HCT116 (cell line): ENCODE measurements around the gene CDK14. TPM values are rescaled to one million over a fixed set of nuclear protein-coding genes. Genes with fewer than 3 reads are reported as not detected.
A peak's percentile ranks its signal among the peaks of the same experiment; 100 is the strongest.

Source experiments
- ATAC-seq: fragments of 200-7000 bp; cut with Tn5 transposase; 2 replicates; pipeline ENCODE4 v1.9.1; 2020; ENCODE audit warnings: mild to moderate bottlenecking, moderate library complexity
- BruUV-seq: library from RNA; stranded (reverse); fragments of 400-500 nt; replicated peaks from 2 replicates; lab custom pipeline; 2021; lab: Mats Ljungman, UMichigan
- CTCF ChIA-PET: fragments of 300-600 bp; sonication (Branson Sonifier 250); formaldehyde crosslinking; loops from one replicate; lab custom pipeline; 2021; ENCODE audit warnings: antibody characterized with exemption; lab: Charles Lee
- POLR2A ChIA-PET: fragments of 300-600, 350-600 bp; sonication (Branson Sonifier 250); formaldehyde crosslinking; loops from one replicate; lab custom pipeline; 2021; ENCODE audit warnings: antibody characterized with exemption; lab: Charles Lee
- RAD21 ChIA-PET, 2 experiments: fragments of 300-600 bp; sonication (Branson Sonifier 250); formaldehyde crosslinking; loops; one replicate each; lab custom pipeline; 2023; ENCODE audit warnings: low total read pairs in 2 of 2; ENCODE audit not compliant: uncharacterized antibody in 2 of 2, unreplicated experiment in 2 of 2, low non-redundant PET in 1 of 2; lab: Charles Lee
- DNase-seq: peaks from one replicate; pipeline ENCODE4 v3.0.0-alpha.2; 2010; ENCODE audit warnings: low read depth, low spot score
- H2AFZ ChIP-seq: fragments of 200-600 bp; shearing (Covaris generic), sonication (generic); 2 replicates; pipeline ENCODE4 v1.6.1; 2017; ENCODE audit warnings: low read depth, mixed run types, mixed read lengths, antibody characterized with exemption, low read length; ENCODE audit not compliant: poor library complexity, severe bottlenecking
- H3K27ac ChIP-seq: 2 replicates; pipeline ENCODE4 v1.5.1; 2012; ENCODE audit warnings: low read depth, low read length
- H3K27me3 ChIP-seq: fragments of 200-600 bp; sonication (generic); 2 replicates; pipeline ENCODE4 v1.6.1; 2016; ENCODE audit warnings: mixed run types, low read length, mixed read lengths; ENCODE audit not compliant: insufficient read depth
- H3K36me3 ChIP-seq, 2 experiments: fragments of 200-500 bp in 1 of 2; fragments of 200-600 bp in 1 of 2; sonication (Bioruptor generic) in 1 of 2; sonication (generic) in 1 of 2; 2 replicates each; pipeline versions ENCODE4 v1.5.1 to v1.6.1; 2014 to 2016; ENCODE audit warnings: low read length in 2 of 2, inconsistent platforms in 1 of 2, mixed read lengths in 1 of 2, mixed run types in 1 of 2; ENCODE audit not compliant: insufficient read depth in 2 of 2, control insufficient read depth in 1 of 2
- H3K4me1 ChIP-seq, 2 experiments: fragments of 200-600 bp in 1 of 2; sonication (generic) in 1 of 2; 2 replicates each; pipeline versions ENCODE4 v1.5.1 to v1.6.1; 2012 to 2017; ENCODE audit warnings: low read length in 2 of 2, inconsistent platforms in 1 of 2, mild to moderate bottlenecking in 1 of 2, mixed read lengths in 1 of 2, mixed run types in 1 of 2, moderate library complexity in 1 of 2; ENCODE audit not compliant: insufficient read depth in 2 of 2, control insufficient read depth in 1 of 2
- H3K4me2 ChIP-seq: fragments of 200-600 bp; sonication (generic); 2 replicates; pipeline ENCODE4 v1.6.1; 2017; ENCODE audit warnings: mixed run types, low read length, mixed read lengths
- H3K4me3 ChIP-seq, 2 experiments: fragments of 200-600 bp in 1 of 2; sonication (generic) in 1 of 2; replicated peaks in 1 of 2; 2 replicates each; pipeline ENCODE4 v1.5.1; 2011 to 2016; ENCODE audit warnings: low read length in 2 of 2, control low read depth in 1 of 2, low read depth in 1 of 2, mild to moderate bottlenecking in 1 of 2, mixed read lengths in 1 of 2, mixed run types in 1 of 2
- H3K79me2 ChIP-seq: fragments of 200-600 bp; sonication (generic); 2 replicates; pipeline ENCODE4 v1.6.1; 2017; ENCODE audit warnings: mild to moderate bottlenecking, mixed run types, low read length, moderate library complexity, mixed read lengths; ENCODE audit not compliant: insufficient read depth
- H3K9ac ChIP-seq: fragments of 200-600 bp; sonication (generic); 2 replicates; pipeline ENCODE4 v1.6.1; 2016; ENCODE audit warnings: low read length, mixed read lengths
- H3K9me2 ChIP-seq: fragments of 200-600 bp; sonication (generic), shearing (Covaris generic); 2 replicates; pipeline ENCODE4 v1.6.1; 2017; ENCODE audit warnings: mixed run types, mild to moderate bottlenecking, moderate library complexity; ENCODE audit not compliant: insufficient read depth
- H3K9me3 ChIP-seq, 2 experiments: fragments of 200-500 bp in 1 of 2; fragments of 200-600 bp in 1 of 2; sonication (Bioruptor generic) in 1 of 2; sonication (generic) in 1 of 2; 2 replicates each; pipeline ENCODE4 v1.6.1; 2014 to 2017; ENCODE audit warnings: low read length in 2 of 2, mixed read lengths in 2 of 2, inconsistent platforms in 1 of 2, low read depth in 1 of 2, mild to moderate bottlenecking in 1 of 2, mixed run types in 1 of 2, moderate library complexity in 1 of 2; ENCODE audit not compliant: control insufficient read depth in 1 of 2, insufficient read depth in 1 of 2
- H4K20me1 ChIP-seq: fragments of 200-600 bp; sonication (generic), shearing (Covaris generic); 2 replicates; pipeline ENCODE4 v1.6.1; 2017; ENCODE audit warnings: mixed run types, mild to moderate bottlenecking, moderate library complexity; ENCODE audit not compliant: insufficient read depth
- CBX3 ChIP-seq: IDR thresholded peaks from 2 replicates; pipeline ENCODE4 v1.6.1; 2012; ENCODE audit warnings: low read depth
- CTCF ChIP-seq, 3 experiments: fragments of 200-600 bp in 1 of 3; sonication (generic) in 1 of 3; IDR thresholded peaks in 2 of 3; conservative IDR thresholded peaks in 1 of 3; 2 replicates each; pipeline ENCODE4 v1.5.1; 2012 to 2017; ENCODE audit warnings: low read depth in 2 of 3, low read length in 2 of 3, antibody characterized with exemption in 1 of 3, borderline replicate concordance in 1 of 3, control low read depth in 1 of 3, mild to moderate bottlenecking in 1 of 3, mixed read lengths in 1 of 3, mixed run types in 1 of 3, moderate library complexity in 1 of 3; ENCODE audit not compliant: insufficient read depth in 1 of 3
- EGR1 ChIP-seq: IDR thresholded peaks from 2 replicates; pipeline ENCODE4 v1.6.1; 2012; ENCODE audit warnings: low read depth
- FOSL1 ChIP-seq: IDR thresholded peaks from 2 replicates; pipeline ENCODE4 v1.6.1; 2012; ENCODE audit warnings: low read depth
- JUND ChIP-seq: IDR thresholded peaks from 2 replicates; pipeline ENCODE4 v1.6.1; 2012
- RAD21 ChIP-seq: IDR thresholded peaks from 2 replicates; pipeline ENCODE4 v1.6.1; 2012; ENCODE audit warnings: low read depth, mild to moderate bottlenecking
- SP1 ChIP-seq: IDR thresholded peaks from 2 replicates; pipeline ENCODE4 v1.6.1; 2012; ENCODE audit warnings: low read depth
- SRF ChIP-seq: IDR thresholded peaks from 2 replicates; pipeline ENCODE4 v1.6.1; 2012; ENCODE audit warnings: low read depth
- intact Hi-C: fragments of 100-400 bp; cut with micrococcal nuclease; formaldehyde crosslinking; loops from 2 replicates; pipeline ENCODE4 v1.10.0; 2022
- total RNA-seq: library from RNA; stranded (reverse); gene quantifications from one replicate; pipeline ENCODE4 v1.2.1, GENCODE V29; 2021; ENCODE audit not compliant: unreplicated experiment

CDK14 gene
- total RNA-seq, 1 experiment from 2014 or later: 10.2 TPM

GRCh38 chr7:90836937-90837336 is 240.8 kb downstream of the CDK14 start:
- CTCF ChIA-PET: no interaction called here
- BruUV-seq: no TSS peak

GRCh38 chr7:90838799-90839198 is 242.7 kb downstream of the CDK14 start:
- Histone ChIP-seq H3K36me3 (no peaks in the 10 kb centered on the region), H3K79me2 (no peaks in the 10 kb centered on the region), H3K4me3 (no peak overlapping the region), H3K27ac (no peak overlapping the region), H3K9ac (no peak overlapping the region)
- CTCF ChIA-PET: no interaction called here
- intact Hi-C loops: no loop called here
- RAD21 ChIA-PET: no interaction called here
- TF ChIP-seq FOSL1 (no peak), CTCF (IDR thresholded peaks at IDR 0.05 in 2 of 3, conservative IDR thresholded peaks at IDR 0.05 in 1 of 3; ENCODE audit: borderline replicate concordance in 1 of 3, insufficient read depth in 1 of 3, low read depth in 2 of 3, low read length in 2 of 3) (peak; percentile 14 to 42 (median 35); a peak in 3 of 6 replicates), JUND (no peak), SRF (no peak)
- TF ChIP-seq, all 23 proteins: peak for 1
- Histone ChIP-seq H2AFZ (no peak overlapping the region), H3K9me3 (no peaks in the 10 kb centered on the region), H4K20me1 (no peaks in the 10 kb centered on the region), H3K27me3 (no peaks in the 10 kb centered on the region), H3K4me1 (no peaks in the 10 kb centered on the region), H3K4me2 (no peak overlapping the region), H3K9me2 (no peaks in the 10 kb centered on the region)
- no TSS peak for BruUV-seq
- ATAC-seq (no peak), DNase-seq (no peak)
- POLR2A ChIA-PET: no interaction called here

More at GRCh38 chr7:90836937-90837336, 240.8 kb downstream of the CDK14 start:
- no peaks in the 10 kb centered on the region for H3K9me3 ChIP-seq
- ChIA-PET POLR2A (no interaction called here), RAD21 (no interaction called here)
- H4K20me1 ChIP-seq: no peaks in the 10 kb centered on the region
- no peak overlapping the region for H3K4me3 ChIP-seq
- no peaks in the 10 kb centered on the region for H3K36me3 ChIP-seq
- H3K27ac ChIP-seq: no peak overlapping the region
- no peak overlapping the region for H2AFZ ChIP-seq
- H3K27me3 ChIP-seq: no peaks in the 10 kb centered on the region
- no peaks in the 10 kb centered on the region for H3K4me1 ChIP-seq
- H3K9ac ChIP-seq: no peak overlapping the region
- no peak for ATAC-seq
- no peak for TF ChIP-seq EGR1
- TF ChIP-seq SRF: no peak
- no peak for TF ChIP-seq RAD21
- TF ChIP-seq CBX3: no peak
- no peak for TF ChIP-seq SP1
- TF ChIP-seq, all 23 proteins: peak for 0
- H3K79me2 ChIP-seq: no peaks in the 10 kb centered on the region
- no peak for DNase-seq
- intact Hi-C loops: no loop called here
- H3K4me2 ChIP-seq: no peak overlapping the region
- H3K9me2 ChIP-seq: no peaks in the 10 kb centered on the region
